NCI-H460 (cell line): ENCODE data around the gene KAZN. TPM values are rescaled to one million over a fixed set of nuclear protein-coding genes. Genes with fewer than 3 reads are reported as not detected.

ENCODE experiments used
- DNase-seq: peaks from one replicate; pipeline ENCODE4 v3.0.0-alpha.2; 2016; ENCODE audit warnings: low read depth; ENCODE audit errors: extremely low read depth
- total RNA-seq: library from RNA; depleted of rRNA; stranded (reverse); fragments of >200 nt; shearing (Covaris generic); gene quantifications from 2 replicates; pipeline ENCODE4 v1.2.3, GENCODE V29; 2014

The KAZN gene
- total RNA-seq, 1 experiment from 2014 or later = 1.9 TPM

- no peak for DNase-seq
Measured at GRCh38 chr1:14636897-14637632, 38.6 kb downstream of the KAZN start.

- DNase-seq = no peak
Measured at GRCh38 chr1:14639291-14640050, 41.0 kb downstream of the KAZN start.

GRCh38 chr1:14642712-14643111 is 44.2 kb downstream of the KAZN start:
- no peak for DNase-seq

GRCh38 chr1:14646973-14647372 is 48.5 kb downstream of the KAZN start:
- no peak for DNase-seq

- no peak for DNase-seq
Measured at GRCh38 chr1:14647777-14648176, 49.3 kb downstream of the KAZN start.

GRCh38 chr1:14648391-14648790 is 49.9 kb downstream of the KAZN start:
- DNase-seq = no peak

GRCh38 chr1:14648896-14649855 is 50.7 kb downstream of the KAZN start:
- no peak for DNase-seq

- no peak for DNase-seq
Measured at GRCh38 chr1:14649976-14650375, 51.5 kb downstream of the KAZN start.

- DNase-seq = no peak
Measured at GRCh38 chr1:14650951-14651350, 52.5 kb downstream of the KAZN start.

GRCh38 chr1:14652840-14653239 is 54.4 kb downstream of the KAZN start:
- DNase-seq = no peak

- DNase-seq = no peak
Measured at GRCh38 chr1:14653461-14653960, 55.0 kb downstream of the KAZN start.

GRCh38 chr1:14654554-14654953 is 56.1 kb downstream of the KAZN start:
- DNase-seq = no peak

- no peak for DNase-seq
Measured at GRCh38 chr1:14655385-14655784, 56.9 kb downstream of the KAZN start.

GRCh38 chr1:14656384-14656937 is 58.0 kb downstream of the KAZN start:
- no peak for DNase-seq

- no peak for DNase-seq
Measured at GRCh38 chr1:14658642-14659041, 60.2 kb downstream of the KAZN start.

- no peak for DNase-seq
Measured at GRCh38 chr1:14659913-14660312, 61.4 kb downstream of the KAZN start.

- no peak for DNase-seq
Measured at GRCh38 chr1:14660801-14661200, 62.3 kb downstream of the KAZN start.

GRCh38 chr1:14661222-14661621 is 62.7 kb downstream of the KAZN start:
- no peak for DNase-seq

- DNase-seq = no peak
Measured at GRCh38 chr1:14662116-14662515, 63.6 kb downstream of the KAZN start.

- DNase-seq = no peak
Measured at GRCh38 chr1:14663773-14664172, 65.3 kb downstream of the KAZN start.

GRCh38 chr1:14666373-14666772 is 67.9 kb downstream of the KAZN start:
- no peak for DNase-seq
